Fibroblast of skin of left quadriceps (primary cell): ENCODE results near the gene STRA6.
A peak's percentile ranks its signal among the peaks of the same experiment; 100 is the strongest.

ENCODE experiments used
- DNase-seq, 2 experiments: peaks; one replicate each; pipeline ENCODE4 v3.0.0-alpha.2; 2013; ENCODE audit warnings: low read depth in 2 of 2

Gene STRA6

GRCh38 chr15:74207652-74208440, 5.3 kb upstream of the STRA6 start:
- DNase-seq, result no peak

- DNase-seq, result peak in 1 of 2 experiments; percentile 24
Measured at GRCh38 chr15:74206801-74207281, 4.3 kb upstream of the STRA6 start.

- DNase-seq, result no peak
Measured at GRCh38 chr15:74205582-74205947, 3.0 kb upstream of the STRA6 start.

- peak; percentile 51 to 55 for DNase-seq
Measured at GRCh38 chr15:74203914-74204431, 1.4 kb upstream of the STRA6 start.

- no peak for DNase-seq
Measured at GRCh38 chr15:74201710-74202420, 722 bp downstream of the STRA6 start.

GRCh38 chr15:74200871-74201419, 1.6 kb downstream of the STRA6 start:
- DNase-seq, result no peak

GRCh38 chr15:74200412-74200815, 2.2 kb downstream of the STRA6 start:
- peak in 1 of 2 experiments; percentile 44 for DNase-seq

GRCh38 chr15:74199297-74199652, 3.3 kb downstream of the STRA6 start:
- no peak for DNase-seq

GRCh38 chr15:74197176-74197965, 5.2 kb downstream of the STRA6 start:
- DNase-seq, result no peak

GRCh38 chr15:74196175-74196574, 6.4 kb downstream of the STRA6 start:
- DNase-seq, result peak; percentile 96

GRCh38 chr15:74194572-74195559, 7.7 kb downstream of the STRA6 start:
- DNase-seq, result no peak

- DNase-seq, result no peak
Measured at GRCh38 chr15:74193905-74194304, 8.7 kb downstream of the STRA6 start.

- peak; percentile 58 to 60 for DNase-seq
Measured at GRCh38 chr15:74193299-74193718, 9.3 kb downstream of the STRA6 start.

- no peak for DNase-seq
Measured at GRCh38 chr15:74192751-74193150, 9.8 kb downstream of the STRA6 start.

GRCh38 chr15:74191798-74192197, 10.8 kb downstream of the STRA6 start:
- no peak for DNase-seq

- no peak for DNase-seq
Measured at GRCh38 chr15:74188216-74188615, 14.4 kb downstream of the STRA6 start.

GRCh38 chr15:74185710-74186348, 16.8 kb downstream of the STRA6 start:
- DNase-seq, result no peak

- DNase-seq, result no peak
Measured at GRCh38 chr15:74184582-74185091, 17.9 kb downstream of the STRA6 start.

- no peak for DNase-seq
Measured at GRCh38 chr15:74182131-74182530, 20.5 kb downstream of the STRA6 start.
